ENCODE results near the gene CENPU.
A peak's percentile ranks its signal among the peaks of the same experiment; 100 is the strongest.

CENPU gene

DNA sequence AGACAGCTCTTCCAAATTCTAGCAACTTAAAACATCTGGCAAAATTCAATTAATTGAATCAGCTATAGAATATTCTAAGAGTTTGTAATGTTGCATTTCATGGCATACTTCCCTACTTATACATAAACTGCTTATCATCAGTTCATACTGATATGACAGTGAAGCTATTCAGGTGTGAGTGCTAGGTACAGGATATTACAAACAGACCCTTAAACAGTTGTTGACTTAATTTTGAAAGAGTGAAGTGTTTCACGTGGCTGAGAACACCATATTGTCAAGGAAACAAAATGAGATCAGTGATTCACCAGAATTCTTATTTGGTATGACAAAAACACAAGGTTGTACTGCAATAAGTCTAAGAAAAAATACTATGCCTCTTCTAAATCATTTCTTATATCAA, 27.4 kb downstream of the CENPU start:
- CTCF ChIA-PET = interaction anchor here (0.6 kb wide), 1 partner anchor 170 kb away, joined by 3 read pairs; no protein-coding TSS in a partner anchor

DNA sequence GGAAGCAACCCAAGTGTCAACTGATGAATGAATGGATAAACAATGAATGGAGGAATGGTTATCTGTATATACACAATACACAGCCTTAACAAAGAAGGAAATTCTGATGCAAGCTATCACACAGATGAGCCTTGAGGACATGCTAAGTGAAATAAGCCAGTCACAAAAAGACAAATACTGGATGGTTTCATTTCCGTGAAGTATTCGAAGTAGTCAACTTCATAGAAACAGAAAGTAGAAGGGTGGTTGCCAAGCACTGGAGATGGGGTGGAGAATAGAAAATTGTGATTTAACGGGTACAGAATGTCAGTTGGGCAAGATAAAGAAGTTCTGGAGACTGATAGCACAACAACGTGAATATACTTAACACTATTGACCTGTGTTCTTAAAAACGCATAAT, 28.2 kb downstream of the CENPU start:
- TF ChIP-seq ZXDB (tag by site-specific recombination; IDR thresholded peaks at IDR 0.05) (no peak), ZNF133 (tag by site-specific recombination; IDR thresholded peaks at IDR 0.05) (no peak), SCRT2 (tag by site-specific recombination; IDR thresholded peaks at IDR 0.05) (peak; percentile 54)
- TF ChIP-seq, protein P1, sequence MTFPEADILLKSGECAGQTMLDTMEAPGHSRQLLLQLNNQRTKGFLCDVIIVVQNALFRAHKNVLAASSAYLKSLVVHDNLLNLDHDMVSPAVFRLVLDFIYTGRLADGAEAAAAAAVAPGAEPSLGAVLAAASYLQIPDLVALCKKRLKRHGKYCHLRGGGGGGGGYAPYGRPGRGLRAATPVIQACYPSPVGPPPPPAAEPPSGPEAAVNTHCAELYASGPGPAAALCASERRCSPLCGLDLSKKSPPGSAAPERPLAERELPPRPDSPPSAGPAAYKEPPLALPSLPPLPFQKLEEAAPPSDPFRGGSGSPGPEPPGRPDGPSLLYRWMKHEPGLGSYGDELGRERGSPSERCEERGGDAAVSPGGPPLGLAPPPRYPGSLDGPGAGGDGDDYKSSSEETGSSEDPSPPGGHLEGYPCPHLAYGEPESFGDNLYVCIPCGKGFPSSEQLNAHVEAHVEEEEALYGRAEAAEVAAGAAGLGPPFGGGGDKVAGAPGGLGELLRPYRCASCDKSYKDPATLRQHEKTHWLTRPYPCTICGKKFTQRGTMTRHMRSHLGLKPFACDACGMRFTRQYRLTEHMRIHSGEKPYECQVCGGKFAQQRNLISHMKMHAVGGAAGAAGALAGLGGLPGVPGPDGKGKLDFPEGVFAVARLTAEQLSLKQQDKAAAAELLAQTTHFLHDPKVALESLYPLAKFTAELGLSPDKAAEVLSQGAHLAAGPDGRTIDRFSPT (tag by site-specific recombination; IDR thresholded peaks at IDR 0.05) = no peak
- Histone ChIP-seq H3K4me3 (ENCODE audit: low read depth, low read length) (no peak overlapping the region), H3K4me1 (ENCODE audit: control insufficient read depth, insufficient read depth, low read length) (no peaks in the 10 kb centered on the region), H3K27ac (ENCODE audit: extremely low read depth, low read depth, low read length) (no peak overlapping the region), H3K36me3 (ENCODE audit: control insufficient read depth in 2 of 2, insufficient read depth in 1 of 2, low read length in 2 of 2) (peaks cover 20 to 85% of the 10 kb centered on the region in 2 experiments), H3K9me3 (ENCODE audit: control insufficient read depth, insufficient read depth, low read depth, low read length) (no peaks in the 10 kb centered on the region)
- CTCF ChIA-PET = no interaction called here
- POLR2A ChIA-PET = no interaction called here

More for the DNA sequence above, 27.4 kb downstream of the CENPU start:
- TF ChIP-seq ZNF549 (tag by site-specific recombination; IDR thresholded peaks at IDR 0.05) (no peak), ZNF175 (tag by site-specific recombination; IDR thresholded peaks at IDR 0.05) (no peak), ZNF510 (tag by site-specific recombination; IDR thresholded peaks at IDR 0.05; ENCODE audit: insufficient replicate concordance) (no peak), ZNF302 (tag by site-specific recombination; IDR thresholded peaks at IDR 0.05; ENCODE audit: low read depth) (no peak), ZNF146 (tag by site-specific recombination; IDR thresholded peaks at IDR 0.05) (no peak), ZNF624 (tag by site-specific recombination; IDR thresholded peaks at IDR 0.05) (no peak), ZNF548 (tag by site-specific recombination; IDR thresholded peaks at IDR 0.05) (no peak), ZNF830 (tag by site-specific recombination; IDR thresholded peaks at IDR 0.05; ENCODE audit: low read depth) (no peak), ZFHX2 (tag by site-specific recombination; conservative IDR thresholded peaks at IDR 0.05) (no peak)
- POLR2A ChIA-PET = no interaction called here
- no peak overlapping the region for H3K27ac ChIP-seq (ENCODE audit: extremely low read depth, low read depth, low read length)
- H3K36me3 ChIP-seq (ENCODE audit: control insufficient read depth in 2 of 2, insufficient read depth in 1 of 2, low read length in 2 of 2) = peaks cover 27 to 84% of the 10 kb centered on the region in 2 experiments
- H3K4me3 ChIP-seq (ENCODE audit: low read depth, low read length) = no peak overlapping the region
- H3K4me1 ChIP-seq (ENCODE audit: control insufficient read depth, insufficient read depth, low read length) = no peaks in the 10 kb centered on the region
- H3K9me3 ChIP-seq (ENCODE audit: control insufficient read depth, insufficient read depth, low read depth, low read length) = no peaks in the 10 kb centered on the region

DNA sequence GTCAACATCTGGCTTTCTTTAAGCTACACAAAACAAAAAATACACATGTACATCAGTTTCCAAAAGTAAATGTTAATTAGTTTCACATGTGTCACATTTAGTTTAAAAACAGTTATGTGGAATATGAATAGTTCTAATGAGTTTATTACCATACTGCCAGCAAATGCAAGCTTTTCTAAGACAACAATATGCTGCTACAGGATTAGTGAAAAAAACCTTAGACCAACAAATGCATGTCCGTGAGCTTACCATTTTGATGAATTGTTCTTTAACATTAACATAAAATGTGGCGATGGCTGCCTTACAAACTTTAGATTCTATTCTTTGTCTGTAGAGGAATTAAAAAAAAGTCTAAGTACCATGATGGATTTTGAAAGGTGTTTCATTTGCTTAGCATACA, 31.8 kb downstream of the CENPU start:
- Histone ChIP-seq H3K4me3 (ENCODE audit: low read depth, low read length) (no peak overlapping the region), H3K9me3 (ENCODE audit: control insufficient read depth, insufficient read depth, low read depth, low read length) (no peaks in the 10 kb centered on the region), H3K36me3 (ENCODE audit: control insufficient read depth in 2 of 2, insufficient read depth in 1 of 2, low read length in 2 of 2) (peaks cover 5 to 81% of the 10 kb centered on the region in 2 experiments), H3K27ac (ENCODE audit: extremely low read depth, low read depth, low read length) (no peak overlapping the region), H3K4me1 (ENCODE audit: control insufficient read depth, insufficient read depth, low read length) (no peaks in the 10 kb centered on the region)
- TF ChIP-seq GLIS1 (tag by site-specific recombination; IDR thresholded peaks at IDR 0.05) = no peak
- ChIA-PET CTCF (no interaction called here), POLR2A (no interaction called here)

DNA sequence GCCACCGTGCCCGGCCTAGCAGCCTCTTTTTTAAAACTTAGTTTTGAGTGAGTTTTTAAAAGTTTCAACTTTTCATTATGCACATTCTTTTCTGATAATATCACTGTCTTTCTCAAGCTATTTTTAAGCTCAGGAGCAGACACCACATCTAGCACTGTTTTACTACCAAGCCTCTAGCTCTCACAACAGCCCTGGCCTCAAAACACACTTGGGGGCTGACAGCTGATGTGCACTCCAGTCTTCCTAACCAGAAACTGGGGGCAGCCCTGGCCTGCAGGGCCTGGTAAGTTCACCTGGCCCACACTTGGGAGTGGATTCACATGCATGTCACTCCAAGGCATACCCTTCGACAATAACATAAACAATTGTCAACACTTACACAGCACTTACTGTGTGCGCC, 34.0 kb downstream of the CENPU start:
- no peak overlapping the region for H3K4me3 ChIP-seq (ENCODE audit: low read depth, low read length)
- H3K9me3 ChIP-seq (ENCODE audit: control insufficient read depth, insufficient read depth, low read depth, low read length) = no peaks in the 10 kb centered on the region
- no peaks in the 10 kb centered on the region for H3K4me1 ChIP-seq (ENCODE audit: control insufficient read depth, insufficient read depth, low read length)
- TF ChIP-seq SCRT1 (tag by site-specific recombination; IDR thresholded peaks at IDR 0.05; ENCODE audit: borderline replicate concordance) (no peak), ZNF311 (tag by site-specific recombination; IDR thresholded peaks at IDR 0.05; ENCODE audit: borderline replicate concordance) (no peak), ZNF354C (tag by site-specific recombination; IDR thresholded peaks at IDR 0.05; ENCODE audit: borderline replicate concordance, low read depth) (no peak), ZNF624 (tag by site-specific recombination; IDR thresholded peaks at IDR 0.05) (no peak)
- TF ChIP-seq, protein P2, sequence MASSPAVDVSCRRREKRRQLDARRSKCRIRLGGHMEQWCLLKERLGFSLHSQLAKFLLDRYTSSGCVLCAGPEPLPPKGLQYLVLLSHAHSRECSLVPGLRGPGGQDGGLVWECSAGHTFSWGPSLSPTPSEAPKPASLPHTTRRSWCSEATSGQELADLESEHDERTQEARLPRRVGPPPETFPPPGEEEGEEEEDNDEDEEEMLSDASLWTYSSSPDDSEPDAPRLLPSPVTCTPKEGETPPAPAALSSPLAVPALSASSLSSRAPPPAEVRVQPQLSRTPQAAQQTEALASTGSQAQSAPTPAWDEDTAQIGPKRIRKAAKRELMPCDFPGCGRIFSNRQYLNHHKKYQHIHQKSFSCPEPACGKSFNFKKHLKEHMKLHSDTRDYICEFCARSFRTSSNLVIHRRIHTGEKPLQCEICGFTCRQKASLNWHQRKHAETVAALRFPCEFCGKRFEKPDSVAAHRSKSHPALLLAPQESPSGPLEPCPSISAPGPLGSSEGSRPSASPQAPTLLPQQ (tag by site-specific recombination; IDR thresholded peaks at IDR 0.05) = no peak
- peaks cover 18 to 83% of the 10 kb centered on the region in 2 experiments for H3K36me3 ChIP-seq (ENCODE audit: control insufficient read depth in 2 of 2, insufficient read depth in 1 of 2, low read length in 2 of 2)
- CTCF ChIA-PET = interaction anchor here (0.6 kb wide), 1 partner anchor 396 kb away, joined by 4 read pairs; no protein-coding TSS in a partner anchor
- POLR2A ChIA-PET = no interaction called here
- no peak overlapping the region for H3K27ac ChIP-seq (ENCODE audit: extremely low read depth, low read depth, low read length)

Measured in HEK293 (cell line).